ENCODE measurements around the gene STIP1.
"Not testable (repeated sequence)": the region's sequence is repeated elsewhere in the genome, so short reads cannot be mapped to it uniquely, and the experiment has no call there.

The STIP1 gene

GRCh38 chr11:64238076-64238475 is 52.1 kb downstream of the STIP1 start:
- no peak for DNase-seq (ENCODE audit: low spot score)

GRCh38 chr11:64238999-64239398 is 53.0 kb downstream of the STIP1 start:
- DNase-seq (ENCODE audit: low spot score), result no peak

- DNase-seq (ENCODE audit: low spot score), result peak; percentile 80
Observed at GRCh38 chr11:64239662-64240434, 53.9 kb downstream of the STIP1 start.

GRCh38 chr11:64240435-64241240 is 54.7 kb downstream of the STIP1 start, which contains the start of gene FKBP2:
TSS of gene FKBP2 (plus strand) at chr11:64241095. CDS start at chr11:64242388, 1,293 bp downstream.
- DNase-seq (ENCODE audit: low spot score), result peak; percentile 98

- peak; percentile 98 for DNase-seq (ENCODE audit: low spot score)
Observed at GRCh38 chr11:64241241-64241490, 55.2 kb downstream of the STIP1 start.

GRCh38 chr11:64241491-64242374 is 55.8 kb downstream of the STIP1 start:
- DNase-seq (ENCODE audit: low spot score), result peak; percentile 64

GRCh38 chr11:64243236-64243854 is 57.4 kb downstream of the STIP1 start:
- no peak for DNase-seq (ENCODE audit: low spot score)

- no peak for DNase-seq (ENCODE audit: low spot score)
Observed at GRCh38 chr11:64244107-64244506, 58.1 kb downstream of the STIP1 start.

- DNase-seq (ENCODE audit: low spot score), result no peak
Observed at GRCh38 chr11:64244966-64245365, 59.0 kb downstream of the STIP1 start.

- peak; percentile 58 for DNase-seq (ENCODE audit: low spot score)
Observed at GRCh38 chr11:64245401-64245796, 59.4 kb downstream of the STIP1 start.

GRCh38 chr11:64245797-64246620 is 60.0 kb downstream of the STIP1 start:
- DNase-seq (ENCODE audit: low spot score), result peak; percentile 77

GRCh38 chr11:64246621-64246870 is 60.6 kb downstream of the STIP1 start:
- not testable (repeated sequence) for DNase-seq (ENCODE audit: low spot score)

GRCh38 chr11:64246871-64247728 is 61.1 kb downstream of the STIP1 start, which contains the start of gene PPP1R14B:
TSS of gene PPP1R14B (minus strand) at chr11:64246943. CDS start at chr11:64246673, 270 bp downstream.
- DNase-seq (ENCODE audit: low spot score), result peak; percentile 87

- no peak for DNase-seq (ENCODE audit: low spot score)
Observed at GRCh38 chr11:64247729-64248531, 62.0 kb downstream of the STIP1 start.

- no peak for DNase-seq (ENCODE audit: low spot score)
Observed at GRCh38 chr11:64248578-64248977, 62.6 kb downstream of the STIP1 start.

GRCh38 chr11:64249038-64249437 is 63.1 kb downstream of the STIP1 start:
- DNase-seq (ENCODE audit: low spot score), result no peak

GRCh38 chr11:64249563-64250414 is 63.8 kb downstream of the STIP1 start:
- DNase-seq (ENCODE audit: low spot score), result no peak

- no peak for DNase-seq (ENCODE audit: low spot score)
Observed at GRCh38 chr11:64250415-64251015, 64.5 kb downstream of the STIP1 start.

All from NAMALWA (cell line).